HG03045 (cell line): ENCODE data around the gene FBRS.
"Not testable (repeated sequence)": the region's sequence is repeated elsewhere in the genome, so short reads cannot be mapped to it uniquely, and the experiment has no call there.

Source experiments
- ATAC-seq: cut with Tn5 transposase; IDR thresholded peaks from one replicate; pipeline ENCODE4 v1.9.1; 2021; ENCODE audit warnings: mild to moderate bottlenecking, moderate library complexity; ENCODE audit not compliant: unreplicated experiment

FBRS gene

GRCh38 chr16:30663038-30663437, 4.8 kb downstream of the FBRS start:
- no peak for ATAC-seq

- no peak for ATAC-seq
Measured at GRCh38 chr16:30663820-30664219, 5.6 kb downstream of the FBRS start.

DNA sequence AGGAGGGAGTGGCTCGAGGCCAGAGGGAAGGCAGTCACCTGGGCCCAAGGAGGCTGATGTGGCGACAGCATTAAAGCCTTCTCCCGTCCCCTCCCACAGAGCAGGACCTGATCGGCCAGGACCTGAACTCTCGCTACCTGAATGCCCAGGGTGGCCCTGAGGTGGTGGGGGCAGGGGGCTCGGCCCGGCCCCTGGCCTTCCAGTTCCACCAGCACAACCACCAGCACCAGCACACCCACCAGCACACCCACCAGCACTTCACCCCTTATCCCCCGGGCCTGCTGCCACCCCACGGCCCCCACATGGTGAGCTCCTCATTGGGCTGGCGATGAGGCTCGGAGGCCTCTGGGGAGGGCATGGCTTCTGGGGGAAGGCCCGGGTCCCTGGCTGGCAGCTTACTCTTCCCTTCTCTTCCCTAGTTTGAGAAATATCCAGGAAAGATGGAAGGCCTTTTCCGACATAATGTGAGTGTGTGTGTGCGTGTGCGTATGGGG, 6.4 kb downstream of the FBRS start:
- no peak for ATAC-seq

- ATAC-seq = no peak
Measured at GRCh38 chr16:30665155-30665829, 7.1 kb downstream of the FBRS start.

- no peak for ATAC-seq
Measured at GRCh38 chr16:30665830-30666190, 7.6 kb downstream of the FBRS start.

DNA sequence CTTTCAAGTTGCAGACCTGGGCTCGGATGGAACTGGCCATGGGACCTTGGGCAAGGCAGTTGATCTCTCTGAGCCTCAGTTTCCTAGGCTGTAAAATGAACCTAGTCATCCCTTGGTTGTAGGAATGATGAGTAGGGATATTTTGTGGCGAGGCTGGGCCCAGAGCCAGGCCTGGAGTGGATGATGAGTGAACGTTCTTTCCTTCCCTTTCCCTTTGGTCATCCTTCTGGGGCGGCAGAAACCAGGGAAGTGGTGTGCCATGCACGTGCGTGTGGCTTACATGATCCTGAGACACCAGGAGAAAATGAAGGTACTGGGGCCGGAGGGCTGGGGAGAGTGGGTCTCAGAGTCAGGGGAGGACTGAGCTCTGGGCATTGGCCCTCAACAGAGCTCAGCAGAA, 8.4 kb downstream of the FBRS start:
- ATAC-seq = no peak

GRCh38 chr16:30667361-30667905, 9.2 kb downstream of the FBRS start:
- ATAC-seq = no peak

DNA sequence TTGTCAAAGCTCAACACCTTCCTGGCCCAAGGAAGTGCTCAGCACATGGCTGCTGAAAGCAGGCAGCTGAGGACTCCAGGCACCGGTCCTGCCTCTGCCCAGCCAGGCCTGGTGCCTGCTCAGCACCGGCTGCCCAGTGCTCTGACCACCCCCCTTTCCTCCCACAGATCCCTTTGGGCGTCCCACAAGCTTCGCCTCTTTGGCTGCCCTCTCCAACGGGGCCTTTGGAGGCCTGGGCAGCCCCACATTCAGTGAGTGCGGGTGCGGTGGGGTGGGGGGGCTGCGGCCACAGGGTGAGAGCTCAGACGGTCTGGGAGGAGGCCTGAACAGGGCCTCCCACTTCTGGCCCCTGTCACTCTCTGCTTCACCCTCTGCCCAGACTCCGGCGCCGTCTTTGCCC, 10.2 kb downstream of the FBRS start:
- ATAC-seq = no peak

DNA sequence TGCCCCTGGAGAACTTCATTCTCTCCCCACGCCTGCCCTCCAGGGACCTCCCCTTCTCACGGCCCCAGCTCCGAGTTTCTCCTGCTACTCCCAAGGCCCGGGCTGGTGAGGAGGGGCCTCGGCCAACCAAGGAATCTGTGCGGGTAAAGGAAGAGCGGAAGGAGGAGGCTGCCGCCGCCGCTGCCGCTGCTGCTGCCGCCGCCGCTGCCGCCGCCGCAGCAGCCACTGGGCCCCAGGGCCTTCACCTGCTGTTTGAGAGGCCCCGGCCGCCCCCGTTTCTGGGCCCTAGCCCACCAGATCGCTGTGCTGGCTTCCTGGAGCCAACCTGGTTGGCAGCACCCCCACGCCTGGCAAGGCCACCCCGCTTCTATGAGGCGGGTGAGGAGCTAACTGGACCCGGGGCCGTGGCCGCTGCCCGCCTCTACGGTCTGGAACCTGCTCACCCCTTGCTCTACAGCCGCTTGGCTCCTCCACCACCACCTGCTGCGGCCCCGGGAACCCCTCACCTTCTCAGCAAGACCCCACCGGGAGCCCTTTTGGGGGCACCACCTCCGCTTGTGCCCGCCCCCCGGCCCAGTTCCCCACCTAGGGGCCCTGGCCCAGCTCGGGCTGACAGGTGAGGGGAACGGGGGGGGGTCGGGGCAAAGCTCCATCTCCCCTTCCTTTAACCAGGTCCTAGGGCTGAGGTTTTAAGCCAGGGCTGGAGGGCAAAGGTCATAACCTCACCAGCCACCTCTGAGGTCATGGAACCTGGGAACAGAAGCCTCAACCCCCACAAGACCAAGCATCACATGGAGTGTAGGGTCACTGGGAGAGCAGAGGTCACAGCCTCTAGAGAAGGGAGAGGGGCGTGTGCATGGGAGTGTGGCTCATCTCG, 11.0 kb downstream of the FBRS start:
- no peak for ATAC-seq

DNA sequence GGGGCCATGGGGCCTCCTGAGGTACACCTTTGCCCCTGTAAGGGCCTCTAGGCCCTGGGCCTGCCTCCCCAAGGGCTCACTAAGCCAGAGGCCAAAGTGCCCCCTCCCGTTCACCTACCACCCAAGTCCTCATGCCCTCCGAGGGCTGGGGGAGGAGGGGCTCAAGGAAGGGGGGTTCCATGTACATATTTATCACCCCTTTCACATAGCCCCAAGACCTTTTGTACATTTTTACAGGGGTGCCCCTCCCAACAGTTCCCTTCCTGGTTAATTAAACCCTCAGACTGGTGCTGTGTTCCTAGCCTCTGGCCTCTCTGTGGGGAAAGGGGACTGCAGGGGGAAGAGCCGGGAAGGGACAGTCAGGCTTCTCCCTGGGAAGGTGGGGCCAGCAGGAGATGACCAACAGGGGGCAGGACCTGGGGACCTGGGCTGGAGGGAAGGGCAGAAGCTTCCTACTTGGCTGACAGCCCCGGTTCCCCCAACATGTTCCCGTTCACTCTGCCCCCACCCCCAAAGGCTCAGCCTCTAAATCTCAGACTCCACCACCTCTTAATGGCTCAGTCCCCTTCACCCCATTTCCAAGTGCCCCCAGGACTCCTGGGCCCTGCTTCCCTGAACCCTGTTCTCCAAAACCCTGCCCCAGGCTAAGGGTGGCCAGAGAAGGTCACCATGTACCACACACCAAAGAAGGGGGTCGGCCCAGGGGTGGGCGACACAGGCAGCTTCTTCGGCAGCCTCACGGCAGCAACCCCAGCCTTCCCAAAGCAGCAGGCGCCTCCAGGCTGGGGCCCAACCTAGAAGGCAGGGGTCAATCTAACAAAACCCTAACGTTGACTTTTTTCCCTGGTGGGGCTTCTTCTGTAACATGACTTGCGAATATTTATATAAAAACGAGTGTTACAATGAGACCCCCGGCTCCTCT, 11.9 kb downstream of the FBRS start:
- no peak for ATAC-seq

DNA sequence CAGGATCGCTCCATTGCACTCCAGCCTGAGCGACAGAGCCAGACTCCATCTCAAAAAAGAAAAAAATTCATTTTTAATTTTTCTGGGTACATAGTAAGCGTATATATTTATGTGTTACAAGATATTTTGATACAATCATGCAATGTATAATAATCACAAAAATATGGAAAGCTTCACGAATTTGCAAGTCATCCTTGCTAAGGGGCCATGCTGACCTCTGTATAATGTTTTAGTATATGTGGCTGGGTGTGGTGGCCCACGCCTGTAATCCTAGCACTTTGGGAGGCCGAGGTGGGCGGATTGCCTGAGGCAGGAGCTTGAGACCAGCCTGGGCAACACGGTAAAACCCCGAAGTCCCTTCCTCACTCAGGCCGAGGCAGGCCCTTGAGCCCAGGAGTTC, 16.9 kb downstream of the FBRS start:
- ATAC-seq = no peak

DNA sequence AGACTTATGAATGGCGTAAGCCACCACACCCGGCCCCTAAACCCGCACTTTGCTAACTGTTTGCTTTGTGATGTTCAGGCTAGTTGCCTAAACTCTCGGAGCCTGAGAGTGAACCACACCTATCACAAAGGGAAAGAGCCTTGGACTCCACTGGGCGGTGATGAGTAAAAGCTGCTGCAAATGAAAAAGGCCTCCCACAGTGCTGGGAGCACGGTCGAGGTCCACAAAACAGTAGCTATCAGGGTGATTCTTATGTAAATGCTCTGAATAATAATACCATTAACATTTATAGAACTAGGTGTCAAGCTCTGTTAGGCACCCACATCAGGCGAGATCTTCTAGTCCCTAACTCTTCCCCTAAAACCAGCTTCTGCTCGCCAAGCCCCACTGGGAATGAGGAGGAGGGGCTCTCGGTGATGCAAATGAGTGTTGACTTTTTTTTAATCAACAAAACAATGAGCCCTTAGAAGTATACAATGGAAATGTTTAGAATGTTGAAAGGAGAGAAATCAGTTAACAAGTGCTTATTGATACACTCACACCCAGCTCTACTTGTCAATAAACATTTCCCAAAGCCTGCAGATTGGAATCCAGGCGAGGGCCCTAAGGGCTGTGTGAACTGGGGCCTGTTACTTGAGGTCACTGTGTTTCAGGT, 19.8 kb downstream of the FBRS start:
- no peak for ATAC-seq

DNA sequence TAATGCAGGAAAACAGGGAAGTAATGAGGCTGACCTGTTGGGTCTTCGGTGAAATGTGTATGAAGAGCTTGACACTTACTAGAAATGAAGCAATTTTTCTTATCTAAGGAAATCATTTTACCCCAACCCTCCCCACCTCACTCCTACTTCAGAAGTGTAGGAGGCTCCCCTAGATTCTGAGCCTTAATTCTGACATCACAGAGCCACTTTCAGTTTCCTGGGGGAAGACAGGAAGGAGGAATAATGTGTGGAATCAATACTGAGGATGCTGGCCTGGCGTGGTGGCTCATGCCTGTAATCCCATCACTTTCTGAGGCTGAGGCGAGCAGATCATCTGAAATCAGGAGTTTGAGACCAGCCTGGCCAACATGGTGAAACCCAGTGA, 20.3 kb downstream of the FBRS start:
- ATAC-seq = no peak

- no peak for ATAC-seq
Measured at GRCh38 chr16:30680326-30680725, 22.1 kb downstream of the FBRS start.

DNA sequence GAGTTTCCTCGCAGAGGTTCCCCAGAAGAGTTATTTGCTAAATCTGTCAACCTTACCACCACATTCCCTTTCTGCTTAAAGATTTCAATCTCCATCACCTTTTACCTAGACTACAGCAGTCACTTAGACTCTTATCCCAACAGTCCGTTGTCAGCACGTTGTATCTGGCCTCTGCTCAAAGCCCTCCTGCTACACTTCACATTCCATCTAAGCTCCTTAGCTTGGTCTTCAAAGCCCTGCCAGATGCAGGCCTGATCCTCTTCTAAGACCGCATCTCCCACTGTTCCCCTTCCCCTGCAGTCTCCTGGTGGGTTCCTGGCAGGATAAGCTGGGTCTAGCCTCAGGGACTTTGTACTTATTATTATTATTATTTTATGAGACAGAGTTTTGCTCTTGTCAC, 30.5 kb downstream of the FBRS start:
- ATAC-seq = no peak

- no peak for ATAC-seq
Measured at GRCh38 chr16:30691907-30692306, 33.7 kb downstream of the FBRS start.

DNA sequence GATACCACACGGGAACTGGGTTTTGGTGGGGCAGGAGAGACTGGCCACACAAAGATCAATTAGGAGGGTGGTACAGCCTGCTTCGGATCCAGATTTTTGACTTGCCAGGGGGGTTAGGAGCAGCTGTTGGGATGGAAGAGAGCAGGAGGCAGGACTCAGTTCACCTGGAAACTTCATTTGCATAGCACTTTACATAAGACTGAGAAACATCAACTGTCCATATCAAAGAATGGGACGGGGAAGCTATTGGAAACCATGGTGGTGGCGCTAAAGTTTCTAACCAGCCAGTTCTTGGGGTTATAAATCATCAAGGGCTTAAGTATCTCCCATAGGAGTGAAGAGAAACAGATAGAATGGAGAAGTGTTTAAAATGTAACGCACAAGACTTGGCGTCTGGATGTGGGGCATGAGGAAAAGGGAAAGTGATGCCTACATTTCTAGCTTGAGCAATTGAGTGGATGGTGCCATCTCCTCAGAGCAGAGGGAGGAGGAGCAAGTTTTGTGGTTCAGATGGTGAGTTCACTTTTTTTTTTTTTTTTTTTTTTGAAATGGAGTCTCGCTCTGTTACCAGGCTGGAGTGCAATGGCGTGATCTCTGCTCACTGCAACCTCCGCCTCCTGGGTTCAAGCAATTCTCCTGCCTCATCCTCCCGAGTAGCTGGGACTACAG, 34.3 kb downstream of the FBRS start:
- ATAC-seq = no peak

- ATAC-seq = no peak
Measured at GRCh38 chr16:30694926-30695693, 36.9 kb downstream of the FBRS start.

DNA sequence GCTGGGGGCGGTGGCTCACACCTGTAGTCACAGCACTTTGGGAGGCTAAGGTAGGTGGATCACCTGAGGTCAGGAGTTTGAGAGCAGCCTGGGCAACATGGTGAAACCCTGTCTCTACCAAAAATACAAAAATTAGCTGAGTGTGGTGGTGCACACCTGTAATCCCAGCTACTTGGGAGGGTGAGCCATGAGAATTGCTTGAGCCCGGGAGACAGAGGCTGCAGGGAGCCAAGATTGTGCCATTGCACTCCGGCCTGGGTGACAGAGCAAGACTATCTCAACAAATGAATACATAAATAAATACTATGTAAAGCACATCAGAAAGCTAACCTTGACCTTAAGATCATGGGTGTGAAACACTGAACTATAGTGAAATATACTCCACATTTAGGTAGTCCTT, 38.4 kb downstream of the FBRS start:
- ATAC-seq = not testable (repeated sequence)
